Endothelial cell (in vitro differentiated cells): ENCODE results near the gene PCDHGB4. TPM values are rescaled to one million over a fixed set of nuclear protein-coding genes. Genes with fewer than 3 reads are reported as not detected.
"Not testable (repeated sequence)": the region's sequence is repeated elsewhere in the genome, so short reads cannot be mapped to it uniquely, and the experiment has no call there.

Experiments used
- DNase-seq: peaks from one replicate; pipeline ENCODE4 v3.0.0; 2021; ENCODE audit warnings: low spot score
- H3K27ac Mint-ChIP-seq: one replicate; pipeline ENCODE4 v1.8.0; 2021; ENCODE audit warnings: mixed read lengths, inconsistent platforms; ENCODE audit not compliant: unreplicated experiment
- H3K27me3 Mint-ChIP-seq: one replicate; pipeline ENCODE4 v1.8.0; 2021; ENCODE audit warnings: mild to moderate bottlenecking, moderate library complexity, mixed read lengths, inconsistent platforms; ENCODE audit not compliant: unreplicated experiment
- H3K36me3 Mint-ChIP-seq: one replicate; pipeline ENCODE4 v1.8.0; 2021; ENCODE audit warnings: mild to moderate bottlenecking, low read depth, mixed read lengths, inconsistent platforms; ENCODE audit not compliant: unreplicated experiment
- H3K4me1 Mint-ChIP-seq: one replicate; pipeline ENCODE4 v1.8.0; 2021; ENCODE audit warnings: mild to moderate bottlenecking, mixed read lengths, inconsistent platforms; ENCODE audit not compliant: unreplicated experiment
- H3K4me3 Mint-ChIP-seq: one replicate; pipeline ENCODE4 v1.8.0; 2021; ENCODE audit warnings: mild to moderate bottlenecking, mixed read lengths, inconsistent platforms; ENCODE audit not compliant: unreplicated experiment
- H3K9me3 Mint-ChIP-seq: one replicate; pipeline ENCODE4 v1.8.0; 2021; ENCODE audit warnings: mixed read lengths, inconsistent platforms; ENCODE audit not compliant: unreplicated experiment
- CTCF ChIP-seq: fragments of 200-600 bp; sonication (generic); IDR thresholded peaks from one replicate; pipeline ENCODE4 v1.5.0; 2021; ENCODE audit warnings: antibody characterized with exemption; ENCODE audit not compliant: unreplicated experiment
- total RNA-seq: library from RNA; stranded (reverse); fragmentation: NEBNext Ultra II Directional; extraction: Animal tissue kit (Norgen Biotek cat#: 25700); gene quantifications from one replicate; pipeline ENCODE4 v1.2.1, GENCODE V29; 2021; ENCODE audit not compliant: unreplicated experiment

The PCDHGB4 gene
- total RNA-seq, 1 donor from 2014 or later = 13.2 TPM

- H3K27ac Mint-ChIP-seq = peak within 1 kb of the TSS; percentile 93
- H3K9me3 Mint-ChIP-seq = peaks cover 10% of the 10 kb centered on the region
- H3K27me3 Mint-ChIP-seq = not testable (repeated sequence)
- H3K4me1 Mint-ChIP-seq = peaks cover 24% of the 10 kb centered on the region
- DNase-seq = peak; percentile 87
- peak within 1 kb of the TSS; percentile 97 for H3K4me3 Mint-ChIP-seq
- peaks cover 42% of the 10 kb centered on the region for H3K36me3 Mint-ChIP-seq
- TF ChIP-seq CTCF = peak; percentile 89
These were observed 20.4 kb downstream of the PCDHGB4 start, which contains the start of gene PCDHGB6 for GRCh38 chr5:141407790-141408505. PCDHGB6 (plus strand) TSS chr5:141408021; CDS start chr5:141408203, 182 bp downstream.

- Mint-ChIP-seq H3K27ac (no peak overlapping the region), H3K4me3 (peak overlapping the region; percentile 97), H3K9me3 (peaks cover 15% of the 10 kb centered on the region), H3K27me3 (peaks cover 8% of the 10 kb centered on the region), H3K36me3 (peaks cover 48% of the 10 kb centered on the region), H3K4me1 (peaks cover 38% of the 10 kb centered on the region)
- TF ChIP-seq CTCF = no peak
- DNase-seq = no peak
These were observed 22.3 kb downstream of the PCDHGB4 start for GRCh38 chr5:141409598-141410306.

- TF ChIP-seq CTCF = no peak
- no peak for DNase-seq
- Mint-ChIP-seq H3K4me1 (peaks cover 43% of the 10 kb centered on the region), H3K36me3 (peaks cover 53% of the 10 kb centered on the region), H3K4me3 (peak overlapping the region; percentile 72), H3K27ac (peak overlapping the region; percentile 30), H3K27me3 (peaks cover 10% of the 10 kb centered on the region), H3K9me3 (peaks cover 23% of the 10 kb centered on the region)
These were observed 24.1 kb downstream of the PCDHGB4 start for GRCh38 chr5:141411575-141411974.

GRCh38 chr5:141412854-141413539 lies 25.5 kb downstream of the PCDHGB4 start, which contains the start of gene PCDHGA10:
PCDHGA10 (plus strand) TSS chr5:141412987; CDS start chr5:141413176, 189 bp downstream.
- H3K4me1 Mint-ChIP-seq = peaks cover 44% of the 10 kb centered on the region
- DNase-seq = peak; percentile 70
- H3K9me3 Mint-ChIP-seq = peaks cover 26% of the 10 kb centered on the region
- peak within 1 kb of the TSS; percentile 84 for H3K27ac Mint-ChIP-seq
- peaks cover 53% of the 10 kb centered on the region for H3K36me3 Mint-ChIP-seq
- H3K27me3 Mint-ChIP-seq = peaks cover 13% of the 10 kb centered on the region
- TF ChIP-seq CTCF = peak; percentile 81
- peak within 1 kb of the TSS; percentile 96 for H3K4me3 Mint-ChIP-seq
